Stimulated activated CD4-positive, alpha-beta T cell treated with anti-CD3 and anti-CD28 coated beads, Interleukin-4, amount 100 ng/mL, for 24 hours (primary cell): Measurements from ENCODE around the gene UBA5.
A peak's percentile ranks its signal among the peaks of the same experiment; 100 is the strongest.

Experiments used
- DNase-seq: peaks from one replicate; pipeline ENCODE4 v3.0.0-alpha.2; 2020

The UBA5 gene

DNA sequence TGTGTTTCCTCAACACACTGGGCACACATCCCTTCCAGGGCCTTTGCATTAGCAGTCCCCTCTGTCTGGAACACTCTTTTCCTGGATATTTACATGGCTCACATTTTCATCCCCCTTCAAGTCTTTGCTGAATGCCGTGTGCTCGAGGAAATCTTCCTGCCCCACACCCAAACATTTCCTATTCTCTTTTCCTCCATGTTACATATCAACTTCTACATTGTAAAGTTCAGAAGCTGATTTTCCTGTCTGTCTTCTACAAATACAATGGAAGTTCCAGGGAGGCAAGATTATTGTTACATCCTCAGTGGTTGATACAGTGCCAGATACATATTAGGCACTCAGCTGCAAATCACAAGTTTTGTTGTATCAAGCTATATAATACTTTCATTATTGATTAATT is 4.7 kb upstream of the UBA5 start:
- no peak for DNase-seq

DNA sequence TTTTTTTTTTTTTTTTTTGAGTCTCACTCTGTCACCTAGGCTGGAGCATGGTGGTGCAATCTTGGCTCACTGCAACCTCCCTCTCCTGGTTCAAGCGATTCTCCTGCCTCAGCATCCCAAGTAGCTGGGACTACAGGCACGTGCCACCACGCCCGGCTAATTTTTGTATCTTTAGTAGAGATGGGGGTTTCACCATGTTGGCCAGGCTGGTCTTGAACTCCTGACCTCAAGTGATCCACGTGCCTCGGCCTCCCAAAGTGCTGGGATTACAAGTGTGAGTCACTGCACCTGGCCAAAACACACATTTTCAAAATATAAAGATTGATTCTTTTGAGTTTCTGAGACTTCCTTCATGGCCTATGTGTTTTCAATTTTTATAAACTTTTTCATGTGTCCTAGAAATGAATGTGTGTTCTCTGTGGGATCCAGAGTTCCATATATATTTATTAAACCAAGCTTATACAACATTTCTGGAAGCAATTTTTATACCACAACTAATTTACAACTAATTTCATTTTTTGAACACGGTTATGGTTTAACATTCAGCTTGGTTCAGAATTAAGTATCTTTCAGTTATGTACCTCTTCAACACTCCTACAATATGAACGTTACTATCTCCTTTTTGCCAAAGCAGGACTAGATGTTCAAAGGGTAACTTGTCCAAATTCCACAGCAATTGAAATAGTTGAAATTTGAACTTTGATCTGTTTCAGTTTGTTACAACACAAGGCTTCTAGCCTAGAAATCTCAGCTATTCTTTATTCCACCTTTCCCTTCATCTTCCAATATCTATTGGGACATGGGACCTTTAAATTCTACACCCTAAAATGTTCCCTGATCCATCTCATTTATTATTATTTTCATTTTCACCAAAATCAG is 2.0 kb upstream of the UBA5 start:
- no peak for DNase-seq

- DNase-seq, result no peak
These were observed 1.1 kb upstream of the UBA5 start for GRCh38 chr3:132659000-132659364.

GRCh38 chr3:132659365-132660051 is 621 bp upstream of the UBA5 start, which contains the start of gene ACAD11:
ACAD11 (minus strand) TSS chr3:132659809; CDS start chr3:132659751, 58 bp downstream.
- DNase-seq, result peak; percentile 32

DNA sequence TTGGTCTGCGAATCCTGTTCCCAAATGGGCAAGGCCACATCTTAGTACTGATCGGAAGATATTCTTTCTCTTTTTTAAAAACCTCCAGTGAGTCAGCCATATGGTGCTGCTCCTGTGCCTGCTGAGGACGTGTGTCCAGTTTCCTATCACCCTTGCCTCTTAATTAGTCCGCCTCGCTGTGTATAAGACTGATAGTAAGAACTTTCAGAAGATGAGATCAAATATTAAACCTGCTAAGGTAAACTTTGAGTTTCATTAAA is 612 bp downstream of the UBA5 start:
- DNase-seq, result no peak

GRCh38 chr3:132661101-132661500 is 972 bp downstream of the UBA5 start:
- DNase-seq, result no peak

- DNase-seq, result no peak
These were observed 2.1 kb downstream of the UBA5 start for GRCh38 chr3:132662212-132662611.

- no peak for DNase-seq
These were observed 5.2 kb downstream of the UBA5 start for GRCh38 chr3:132665230-132665745.

DNA sequence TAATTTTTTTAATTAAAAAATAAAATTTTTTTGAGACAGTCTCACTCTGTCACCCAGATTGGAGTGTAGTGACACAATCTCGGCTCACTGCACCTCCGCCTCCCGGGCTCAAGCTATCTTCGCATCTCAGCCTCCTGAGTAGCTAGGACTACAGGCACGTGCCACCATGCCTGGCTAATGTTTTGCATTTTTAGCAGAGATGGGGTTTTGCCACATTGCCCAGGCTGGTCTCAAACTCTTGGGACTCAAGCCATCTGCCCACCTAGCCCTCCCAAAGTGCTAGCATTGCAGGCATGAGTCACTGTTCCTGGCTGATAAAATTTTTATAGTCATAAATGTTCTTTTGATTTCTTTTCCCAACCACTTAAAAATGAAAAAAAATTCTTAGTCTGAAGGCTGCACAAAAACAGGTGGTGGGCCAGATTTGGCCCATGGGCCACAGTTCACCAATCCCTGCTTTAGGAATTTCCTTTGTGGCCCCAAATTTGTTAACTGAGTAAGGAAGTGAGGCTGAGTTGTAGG is 9.2 kb downstream of the UBA5 start:
- no peak for DNase-seq

- no peak for DNase-seq
These were observed 15.3 kb downstream of the UBA5 start for GRCh38 chr3:132675408-132675807.

- DNase-seq, result no peak
These were observed 19.8 kb downstream of the UBA5 start for GRCh38 chr3:132679911-132680310.

- DNase-seq, result no peak
These were observed 21.3 kb downstream of the UBA5 start for GRCh38 chr3:132681421-132681820.

- DNase-seq, result no peak
These were observed 22.1 kb downstream of the UBA5 start for GRCh38 chr3:132682201-132682600.

DNA sequence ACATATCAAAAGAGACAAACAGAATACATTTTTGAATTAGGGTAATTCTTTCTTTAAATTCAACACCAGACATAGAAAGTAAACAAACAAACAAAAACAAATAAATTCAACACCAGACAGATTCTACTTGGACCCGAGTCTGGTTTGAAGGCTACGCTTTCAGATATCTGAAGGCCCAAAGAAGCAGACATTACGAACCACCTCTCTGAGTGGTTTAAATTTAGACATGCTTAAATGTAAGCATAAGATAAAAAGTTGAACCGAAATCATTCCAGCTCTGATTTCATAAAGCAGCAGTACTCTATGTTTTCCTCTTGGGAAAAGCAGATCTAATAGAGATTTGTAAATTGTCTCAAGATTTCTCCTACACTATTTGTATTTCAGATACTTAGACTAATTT is 29.9 kb downstream of the UBA5 start:
- DNase-seq, result no peak

DNA sequence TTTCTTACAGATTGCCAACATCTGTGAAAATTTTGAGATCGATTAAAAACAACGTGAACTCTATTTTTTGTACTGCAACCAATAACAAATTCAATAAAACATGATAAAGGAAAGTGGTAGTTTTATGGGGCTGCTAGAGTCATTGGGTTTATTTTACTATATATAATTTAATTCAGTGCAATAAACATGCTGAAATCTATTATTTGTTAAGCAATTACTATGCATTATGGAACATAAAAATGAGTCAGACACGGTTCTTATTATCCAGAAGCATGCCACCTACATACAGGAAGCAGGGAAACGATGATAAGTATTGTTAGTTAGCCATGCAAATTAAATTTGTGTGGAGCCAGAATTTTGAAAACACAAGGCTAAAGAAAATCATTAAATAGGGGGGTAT is 34.9 kb downstream of the UBA5 start:
- DNase-seq, result no peak

DNA sequence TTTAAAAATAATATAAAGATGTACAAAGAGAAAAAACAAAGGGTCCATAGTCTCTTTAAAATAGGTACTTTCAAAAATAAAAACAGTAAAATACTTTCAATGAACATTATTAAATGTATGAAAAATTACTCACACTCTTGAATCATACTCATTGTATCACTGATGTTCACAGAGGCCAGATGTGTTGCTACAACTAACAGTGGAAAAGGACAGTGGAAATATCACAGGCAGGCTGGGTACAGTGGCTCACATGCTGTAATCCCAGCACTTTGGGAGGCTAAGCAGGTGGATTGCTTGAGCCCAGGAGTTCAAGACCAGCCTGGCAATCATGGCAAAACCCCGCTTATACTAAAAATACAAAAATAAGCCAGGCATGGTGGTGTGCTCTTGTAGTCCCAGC is 35.3 kb downstream of the UBA5 start:
- DNase-seq, result no peak

DNA sequence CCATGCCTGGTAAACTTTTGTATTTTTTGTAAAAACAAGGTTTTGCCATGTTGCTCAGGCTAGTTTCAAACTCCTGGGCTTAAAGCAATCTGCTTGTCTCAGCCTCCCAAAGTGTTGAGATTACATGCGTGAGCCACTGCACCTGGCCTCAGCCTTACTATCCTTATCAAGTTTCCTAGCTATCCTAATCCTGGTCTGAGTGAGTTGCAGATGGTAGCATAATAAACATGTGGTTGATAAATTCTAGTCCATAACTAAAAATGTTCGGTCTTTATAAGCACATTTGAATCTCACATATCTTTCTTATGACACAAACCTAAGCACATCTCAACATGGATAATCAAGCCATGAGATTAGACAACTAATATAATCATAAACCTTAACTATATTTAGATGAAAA is 43.6 kb downstream of the UBA5 start:
- DNase-seq, result no peak

DNA sequence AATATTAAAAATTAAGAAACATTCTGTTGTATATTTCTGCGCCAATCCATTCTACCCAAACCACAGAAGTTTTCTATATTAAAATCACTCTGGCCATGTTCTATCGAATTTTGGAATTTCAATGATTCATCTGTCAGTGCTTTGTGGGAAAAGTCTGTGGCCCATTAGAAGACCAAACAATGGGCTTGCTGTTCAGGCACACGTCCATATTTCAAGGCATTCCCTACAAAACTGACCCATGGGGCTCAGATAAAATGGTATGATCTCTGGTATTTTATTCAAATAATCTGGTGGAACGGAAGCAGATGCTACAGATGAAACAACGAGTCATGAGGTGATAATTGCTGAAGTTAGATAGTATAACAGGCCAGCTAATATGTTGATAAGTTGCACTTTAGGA is 49.6 kb downstream of the UBA5 start:
- no peak for DNase-seq

- no peak for DNase-seq
These were observed 50.2 kb downstream of the UBA5 start for GRCh38 chr3:132710311-132710710.

DNA sequence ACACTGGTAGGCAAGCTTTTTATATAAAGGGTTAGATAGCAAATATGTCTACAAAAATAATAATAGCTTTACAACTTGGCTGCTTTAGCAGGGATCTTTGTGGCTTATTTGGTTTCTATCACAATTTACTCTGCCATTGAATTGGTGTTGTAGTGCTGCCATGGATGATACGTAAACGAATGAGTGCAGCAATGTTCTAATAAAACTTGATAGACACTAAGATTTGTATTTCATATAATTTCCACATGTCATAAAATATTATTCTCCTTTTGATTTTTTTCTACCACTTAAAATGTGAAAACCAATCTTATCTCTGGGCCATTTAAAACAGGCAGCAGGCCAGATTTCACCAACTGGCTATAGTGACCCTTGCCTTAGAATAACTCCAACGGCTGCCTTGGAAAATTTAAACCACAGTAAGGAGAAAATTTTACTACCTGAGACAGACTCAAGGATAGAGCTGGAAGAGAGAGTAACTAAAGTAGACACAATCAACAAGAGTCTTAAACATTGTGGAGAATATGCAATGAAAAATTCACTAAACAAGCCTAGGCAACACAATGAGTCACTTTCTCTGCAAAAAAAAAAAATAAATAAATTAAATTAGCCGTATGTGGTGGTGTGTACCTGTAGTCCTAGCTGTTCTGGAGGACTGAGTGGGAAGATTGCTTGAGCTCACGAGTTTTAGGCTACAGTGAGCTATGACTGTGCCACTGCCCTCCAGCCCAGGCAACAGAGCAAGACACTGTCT is 54.0 kb downstream of the UBA5 start:
- DNase-seq, result no peak

DNA sequence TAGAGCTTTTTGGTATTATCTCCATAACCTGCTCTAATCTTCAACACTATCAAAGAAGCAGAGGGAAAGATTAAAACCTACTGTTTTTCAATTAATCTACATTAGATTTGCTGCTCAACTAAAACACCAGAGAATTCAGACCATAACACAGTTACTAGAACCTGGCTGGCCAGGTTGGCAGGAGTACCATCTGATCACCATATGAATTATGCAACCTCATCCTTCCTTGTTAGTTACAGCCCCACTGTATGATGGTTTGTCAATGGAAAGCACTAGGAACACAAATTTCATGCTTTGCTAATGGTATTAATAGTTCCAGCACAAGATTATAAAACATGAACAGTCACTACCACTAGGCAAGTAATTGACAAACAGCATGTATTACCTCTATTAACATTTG is 56.2 kb downstream of the UBA5 start:
- no peak for DNase-seq

GRCh38 chr3:132720228-132720627 is 60.1 kb downstream of the UBA5 start:
- no peak for DNase-seq

DNA sequence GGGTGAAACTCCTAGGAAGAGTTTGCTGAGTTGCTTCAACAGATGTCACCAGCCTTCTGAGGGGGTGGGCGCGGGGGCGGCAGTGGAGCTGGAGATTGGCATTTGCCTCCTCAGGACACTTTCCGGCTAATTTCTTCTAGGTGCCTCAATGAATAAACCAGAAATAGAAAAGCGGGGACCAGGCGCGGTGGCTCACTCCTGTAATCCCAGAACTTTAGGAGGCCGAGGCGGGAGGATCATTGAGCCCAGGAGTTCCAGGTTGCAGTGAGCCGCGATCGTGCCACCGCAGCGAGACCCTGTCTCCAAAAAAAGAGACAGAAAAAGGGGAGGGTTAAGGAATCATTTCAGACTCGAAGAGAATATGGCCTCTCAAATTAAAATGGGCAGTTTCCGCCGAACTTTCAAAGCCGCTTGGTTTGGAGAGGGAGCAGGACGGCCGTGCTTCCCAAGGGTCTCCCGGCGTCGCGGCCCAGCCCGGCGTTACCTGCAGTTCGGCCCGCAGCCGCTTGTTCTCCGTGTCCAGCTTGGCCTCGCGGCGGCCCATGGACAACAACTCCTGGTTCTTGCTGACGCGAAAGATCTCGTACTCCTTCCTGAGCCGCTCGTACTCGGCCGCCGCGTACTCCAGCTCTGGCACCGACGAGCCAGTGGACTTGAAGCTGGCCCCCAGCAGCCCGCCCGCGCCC is 61.5 kb downstream of the UBA5 start:
- no peak for DNase-seq
